ELF-1 (cell line): ENCODE measurements around the gene NEO1.
"Not testable (repeated sequence)": the region's sequence is repeated elsewhere in the genome, so short reads cannot be mapped to it uniquely, and the experiment has no call there.

Experiments used
- DNase-seq: peaks from one replicate; pipeline ENCODE4 v3.0.0-alpha.2; 2016; ENCODE audit warnings: low read depth, low spot score

NEO1 gene

DNA sequence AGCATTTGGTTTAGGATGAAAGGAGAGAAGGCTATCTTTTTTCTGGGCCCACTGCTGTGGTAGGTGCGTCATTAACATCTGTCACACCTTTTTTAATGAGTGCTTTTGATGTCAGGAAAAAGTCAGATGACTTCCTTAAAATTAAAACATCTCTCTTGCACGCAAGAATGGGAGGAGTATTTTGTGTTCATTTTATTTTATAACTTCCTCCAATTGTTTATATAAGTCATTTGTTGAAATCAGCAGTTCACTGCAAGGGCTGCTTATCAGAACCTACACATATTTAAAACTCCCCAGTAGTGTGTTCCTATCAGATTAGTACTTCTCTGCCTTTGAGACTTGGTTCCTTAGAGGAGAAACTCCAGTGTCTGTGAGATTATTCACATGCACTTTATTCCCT lies 143.8 kb downstream of the NEO1 start:
- DNase-seq = no peak

DNA sequence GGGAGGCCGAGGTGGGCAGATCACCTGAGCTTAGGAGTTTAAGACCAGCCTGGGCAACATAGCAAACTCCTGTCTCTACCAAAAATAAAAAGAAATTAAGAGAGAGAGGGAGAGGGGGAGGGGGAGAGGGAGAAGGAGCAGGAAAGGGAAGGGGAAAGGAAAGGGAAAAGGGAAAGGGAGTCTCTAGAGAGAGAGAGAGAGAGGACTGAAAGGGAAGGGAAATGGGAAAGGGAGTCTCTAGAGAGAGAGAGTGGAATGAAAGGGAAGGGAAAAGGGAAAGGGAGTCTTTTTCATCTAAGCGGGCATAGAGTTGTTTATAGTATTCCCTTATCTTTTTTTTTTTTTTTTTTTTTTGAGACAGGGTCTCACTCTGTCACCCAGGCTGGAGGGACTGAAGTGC lies 148.1 kb downstream of the NEO1 start:
- DNase-seq = no peak

DNA sequence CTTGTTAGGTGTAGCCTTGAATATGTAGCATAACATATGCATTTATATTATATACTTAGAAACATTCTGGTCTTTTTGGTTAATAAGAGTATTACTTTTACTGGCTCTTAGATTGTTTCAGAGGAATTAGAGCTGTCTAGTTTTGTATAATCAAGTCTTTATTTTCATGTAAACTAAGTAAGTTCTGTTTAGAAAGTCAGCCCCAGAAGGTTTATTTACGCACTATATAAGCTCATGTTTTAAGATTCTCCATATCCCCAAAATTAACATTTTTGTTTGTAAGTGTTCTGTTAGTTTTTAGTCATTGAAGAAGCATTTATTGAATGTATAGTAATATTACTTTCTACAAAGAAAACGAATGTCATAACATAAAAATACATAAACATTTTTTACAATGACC lies 158.4 kb downstream of the NEO1 start:
- no peak for DNase-seq

DNA sequence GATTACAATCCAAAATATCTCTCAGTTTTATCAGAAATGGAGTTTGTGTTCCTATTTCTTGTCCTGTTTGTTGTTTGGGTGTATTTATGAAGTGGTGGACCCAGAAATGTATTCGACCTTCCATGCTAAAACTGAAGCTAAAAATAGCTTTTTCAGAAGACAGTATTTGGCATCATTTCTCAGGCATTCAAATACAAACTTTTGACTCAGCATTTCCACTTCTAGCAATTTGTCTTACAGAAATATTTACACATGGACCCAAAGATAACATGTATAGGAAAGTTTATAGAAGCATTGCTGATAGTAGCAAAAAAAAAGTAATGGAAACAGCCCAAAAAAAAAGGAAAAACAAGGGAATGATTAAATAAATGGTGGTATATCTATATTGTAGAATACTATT lies 160.2 kb downstream of the NEO1 start:
- no peak for DNase-seq

DNA sequence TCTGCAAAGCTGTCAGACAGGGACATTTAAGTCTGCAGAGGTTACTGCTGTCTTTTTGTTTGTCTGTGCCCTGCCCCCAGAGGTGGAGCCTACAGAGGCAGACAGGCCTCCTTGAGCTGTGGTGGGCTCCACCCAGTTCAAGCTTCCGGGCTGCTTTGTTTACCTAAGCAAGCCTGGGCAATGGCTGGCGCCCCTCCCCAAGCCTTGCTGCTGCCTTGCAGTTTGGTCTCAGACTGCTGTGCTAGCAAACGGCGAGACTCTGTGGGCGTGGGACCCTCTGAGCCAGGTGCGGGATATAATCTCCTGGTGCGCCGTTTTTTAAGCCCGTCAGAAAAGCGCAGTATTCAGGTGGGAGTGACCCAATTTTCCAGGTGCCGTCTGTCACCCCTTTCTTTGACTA lies 169.2 kb downstream of the NEO1 start:
- not testable (repeated sequence) for DNase-seq

DNA sequence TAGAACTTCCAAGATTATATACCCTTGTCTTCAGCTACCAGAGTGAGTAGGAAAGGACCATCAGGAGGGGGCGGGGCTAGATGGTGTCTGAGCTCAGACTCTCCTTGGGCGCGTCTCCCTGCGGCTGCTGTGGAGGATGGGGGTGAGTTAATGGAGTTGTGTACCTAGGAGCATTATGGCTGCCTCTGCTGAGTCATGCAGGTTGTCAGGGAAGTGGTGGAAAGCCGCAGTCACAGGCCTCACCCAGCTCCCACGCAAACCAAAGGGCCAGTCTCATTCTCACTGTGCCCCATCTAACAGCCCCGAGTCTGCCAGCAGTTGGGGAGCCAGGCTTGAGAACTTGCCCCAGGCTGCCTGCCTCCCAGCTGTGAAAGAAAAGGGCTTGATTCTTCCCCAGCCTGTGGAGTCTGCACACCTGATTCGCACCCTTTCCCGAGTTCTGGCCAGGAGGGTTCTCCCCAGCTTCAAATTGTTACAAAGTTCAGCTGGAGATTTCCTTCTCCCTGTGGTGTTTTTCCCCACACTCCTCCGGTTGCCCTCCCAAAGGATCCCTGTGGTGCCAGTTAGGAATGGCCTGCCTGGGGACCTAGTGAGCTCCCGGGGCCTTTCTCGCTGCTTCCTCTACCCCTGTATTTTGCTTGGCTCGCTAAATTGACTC lies 173.2 kb downstream of the NEO1 start:
- DNase-seq = peak; percentile 20

GRCh38 chr15:73226093-73226814 lies 174.0 kb downstream of the NEO1 start:
- DNase-seq = no peak

GRCh38 chr15:73227433-73228056 lies 175.3 kb downstream of the NEO1 start:
- DNase-seq = no peak

- DNase-seq = no peak
These were observed 175.9 kb downstream of the NEO1 start for GRCh38 chr15:73228128-73228646.

DNA sequence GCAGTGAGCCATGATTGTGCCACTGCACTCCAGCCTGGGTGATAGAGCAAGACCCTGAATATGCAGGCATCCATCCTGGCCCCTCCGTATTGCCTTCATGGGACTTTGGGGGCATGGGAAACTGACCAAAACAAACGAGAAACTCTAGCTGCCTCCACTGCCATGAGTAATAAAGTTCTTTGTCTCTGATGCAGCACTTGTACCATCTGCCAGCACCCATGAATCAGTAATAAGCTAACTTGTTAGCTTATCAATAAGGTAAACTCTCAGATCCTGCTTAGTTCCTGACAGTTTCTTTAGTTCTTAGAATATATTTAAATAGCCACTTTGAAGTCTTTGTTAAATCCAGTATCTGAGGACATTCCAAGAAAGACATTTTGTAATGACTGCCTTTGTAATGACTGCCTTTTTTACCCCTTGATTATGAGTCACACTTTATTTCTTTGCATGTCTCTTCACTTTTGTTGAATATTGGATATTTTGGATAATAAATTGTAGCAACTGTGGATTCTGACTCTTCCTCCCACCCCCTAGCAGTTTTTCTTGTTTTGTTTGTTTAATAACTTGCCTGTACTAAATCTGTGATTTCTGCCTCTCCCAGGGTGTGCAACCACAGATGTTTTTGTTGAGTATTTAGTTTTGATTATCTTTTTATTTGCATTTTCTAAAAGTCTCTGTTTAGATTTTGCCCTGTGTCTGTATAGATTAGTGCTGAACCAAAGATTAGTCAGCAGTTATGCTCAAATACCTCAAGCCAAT lies 179.6 kb downstream of the NEO1 start:
- DNase-seq = no peak

GRCh38 chr15:73232776-73233175 lies 180.5 kb downstream of the NEO1 start:
- no peak for DNase-seq

- no peak for DNase-seq
These were observed 181.4 kb downstream of the NEO1 start for GRCh38 chr15:73233623-73234022.

DNA sequence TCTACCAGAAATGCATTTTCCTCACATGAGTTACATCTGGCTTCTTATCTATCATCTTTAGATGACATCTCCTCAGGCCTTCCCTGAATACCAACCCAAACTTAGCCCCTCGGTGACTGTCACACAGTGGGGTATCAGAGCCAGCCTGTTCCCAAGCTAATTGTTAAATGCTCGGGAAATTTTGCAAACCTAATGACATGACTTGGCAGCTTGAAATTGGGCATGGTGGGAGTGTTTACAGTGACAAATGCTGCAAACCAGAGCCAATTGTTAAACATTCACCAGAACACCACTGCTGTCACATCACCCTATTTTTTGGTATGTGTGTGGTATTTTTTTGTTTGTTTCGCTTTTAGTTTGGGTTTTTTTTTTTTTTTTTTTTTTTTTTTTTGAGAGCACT lies 185.6 kb downstream of the NEO1 start:
- DNase-seq = peak; percentile 11

DNA sequence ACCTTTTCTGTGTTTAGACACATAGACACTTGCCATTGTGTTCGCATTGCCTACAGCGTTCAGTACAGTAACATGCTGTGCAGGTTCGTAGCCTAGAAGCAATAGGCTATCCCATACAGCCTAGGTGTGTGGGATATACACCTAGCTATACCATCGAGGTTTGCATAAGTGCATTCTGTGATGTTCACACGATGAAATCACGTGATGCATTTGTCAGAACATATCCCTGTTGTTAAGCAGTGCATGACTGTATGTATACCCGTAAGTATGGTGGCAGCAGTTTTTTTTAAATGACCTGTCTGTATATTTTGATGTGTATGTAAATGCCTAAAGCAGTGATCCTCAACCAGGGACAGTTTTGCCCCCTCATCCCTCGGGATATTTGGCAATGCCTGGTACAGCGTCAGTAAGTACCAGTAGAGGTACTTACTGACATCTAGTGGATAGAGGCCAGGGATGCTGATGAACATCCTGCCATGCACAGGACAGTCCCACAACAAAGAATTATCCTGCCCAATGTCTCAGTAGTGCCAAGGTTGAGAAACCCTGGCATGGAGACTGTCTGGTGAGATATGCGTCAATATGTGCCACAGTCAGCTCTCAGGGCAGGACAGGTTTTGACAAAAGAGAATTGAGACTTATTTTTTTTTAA lies 187.4 kb downstream of the NEO1 start:
- DNase-seq = no peak

DNA sequence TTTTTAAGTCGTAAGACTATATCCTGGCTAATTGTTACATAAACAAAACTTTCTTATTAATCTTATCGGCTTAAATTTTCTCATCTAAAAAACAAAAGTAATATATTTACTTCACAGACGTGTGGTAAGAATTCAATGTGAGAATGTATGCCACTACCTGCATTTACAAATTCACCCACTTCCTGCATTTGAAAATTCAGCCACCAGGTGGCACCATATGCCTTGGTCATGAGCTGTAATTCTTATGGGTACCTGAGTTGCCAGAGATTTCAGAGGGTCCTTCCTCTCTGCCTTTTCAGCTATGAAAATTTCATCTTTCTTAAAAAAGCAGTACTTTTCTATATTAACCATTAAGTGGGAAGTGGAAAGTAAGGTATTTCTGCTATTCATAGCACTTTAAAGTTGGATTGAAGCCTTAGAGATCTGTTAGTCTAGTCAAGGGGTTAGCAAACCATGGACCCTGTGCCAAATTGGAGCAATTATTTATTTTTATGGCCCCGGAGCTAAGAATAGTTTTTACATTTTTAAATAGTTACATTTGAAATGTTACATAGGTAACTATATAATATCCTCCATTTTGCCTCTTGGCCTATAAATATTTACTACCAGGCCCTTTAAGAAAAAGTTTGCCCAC lies 188.7 kb downstream of the NEO1 start:
- peak; percentile 44 for DNase-seq

DNA sequence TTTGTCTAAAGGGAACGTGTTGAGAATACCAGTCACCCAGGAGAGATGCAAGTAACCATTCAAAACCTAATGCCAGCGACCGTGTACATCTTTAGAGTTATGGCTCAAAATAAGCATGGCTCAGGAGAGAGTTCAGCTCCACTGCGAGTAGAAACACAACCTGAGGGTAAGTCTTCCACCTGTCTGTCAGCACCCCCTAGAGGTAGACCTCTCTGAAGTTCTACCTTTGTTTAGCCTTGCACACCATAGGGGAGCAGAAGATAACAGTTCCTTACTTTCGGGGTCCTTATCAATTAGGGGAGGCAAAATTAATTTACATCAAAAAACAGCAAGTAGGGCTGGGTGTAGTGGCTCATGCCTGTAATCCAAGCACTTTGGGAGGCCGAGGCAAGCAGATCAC lies 192.1 kb downstream of the NEO1 start:
- no peak for DNase-seq

- no peak for DNase-seq
These were observed 194.2 kb downstream of the NEO1 start for GRCh38 chr15:73246439-73246838.

- DNase-seq = no peak
These were observed 194.6 kb downstream of the NEO1 start for GRCh38 chr15:73246898-73247297.

GRCh38 chr15:73247331-73247730 lies 195.1 kb downstream of the NEO1 start:
- no peak for DNase-seq

DNA sequence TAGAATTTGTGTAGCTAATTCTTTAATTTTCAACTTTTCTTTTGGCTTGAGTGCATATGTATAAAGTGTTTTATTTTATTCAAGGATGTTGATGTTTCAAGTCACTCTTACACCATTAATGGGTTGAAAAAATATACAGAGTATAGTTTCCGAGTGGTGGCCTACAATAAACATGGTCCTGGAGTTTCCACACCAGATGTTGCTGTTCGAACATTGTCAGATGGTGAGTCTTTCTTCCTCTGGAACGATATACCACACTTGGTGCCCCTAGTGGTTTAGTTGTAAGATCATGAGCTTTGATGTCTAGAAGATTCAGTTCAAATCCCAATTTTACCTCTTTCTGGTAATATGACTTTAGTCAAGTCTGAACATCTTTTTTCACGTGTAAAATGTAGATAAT lies 197.2 kb downstream of the NEO1 start:
- no peak for DNase-seq

DNA sequence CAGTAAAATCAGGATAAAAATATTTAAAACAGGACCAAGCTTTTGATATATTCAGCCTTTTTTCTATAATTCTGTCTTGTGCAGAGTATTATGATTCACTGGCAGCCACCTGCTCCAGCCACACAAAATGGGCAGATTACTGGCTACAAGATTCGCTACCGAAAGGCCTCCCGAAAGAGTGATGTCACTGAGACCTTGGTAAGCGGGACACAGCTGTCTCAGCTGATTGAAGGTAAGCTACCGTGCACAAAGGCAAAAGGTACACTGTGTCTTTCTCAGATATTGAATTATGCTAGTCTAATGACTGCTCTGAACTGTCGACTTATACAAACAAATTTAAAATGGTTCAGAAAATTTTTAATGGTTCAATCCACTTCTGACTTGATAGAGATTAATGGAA lies 202.3 kb downstream of the NEO1 start:
- no peak for DNase-seq
